ENCODE results near the gene SLC17A2.

Gene SLC17A2

DNA sequence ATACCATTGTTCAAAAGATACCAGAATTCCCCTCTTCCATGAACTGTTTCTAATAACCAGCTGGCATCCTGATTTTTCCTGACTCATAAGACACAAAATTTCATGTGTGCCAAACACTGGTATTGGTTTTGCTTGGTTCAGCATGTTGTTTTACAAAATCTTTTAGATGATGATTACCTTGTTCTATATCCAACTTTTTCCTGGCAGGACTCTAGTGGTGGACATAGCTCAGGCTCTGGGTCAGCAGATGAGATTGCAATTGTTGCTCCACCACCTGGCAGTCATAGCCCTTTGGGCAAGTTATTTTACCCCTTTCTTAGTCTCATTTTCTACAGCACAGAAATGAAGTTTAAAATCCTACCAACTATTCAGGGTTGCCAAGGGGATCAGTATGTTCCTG, 38.3 kb upstream of the SLC17A2 start:
- no peak overlapping the region for H3K4me3 ChIP-seq (ENCODE audit: low read depth, low read length)
- DNase-seq (ENCODE audit: low read depth): no peak
- TF ChIP-seq, protein P1, sequence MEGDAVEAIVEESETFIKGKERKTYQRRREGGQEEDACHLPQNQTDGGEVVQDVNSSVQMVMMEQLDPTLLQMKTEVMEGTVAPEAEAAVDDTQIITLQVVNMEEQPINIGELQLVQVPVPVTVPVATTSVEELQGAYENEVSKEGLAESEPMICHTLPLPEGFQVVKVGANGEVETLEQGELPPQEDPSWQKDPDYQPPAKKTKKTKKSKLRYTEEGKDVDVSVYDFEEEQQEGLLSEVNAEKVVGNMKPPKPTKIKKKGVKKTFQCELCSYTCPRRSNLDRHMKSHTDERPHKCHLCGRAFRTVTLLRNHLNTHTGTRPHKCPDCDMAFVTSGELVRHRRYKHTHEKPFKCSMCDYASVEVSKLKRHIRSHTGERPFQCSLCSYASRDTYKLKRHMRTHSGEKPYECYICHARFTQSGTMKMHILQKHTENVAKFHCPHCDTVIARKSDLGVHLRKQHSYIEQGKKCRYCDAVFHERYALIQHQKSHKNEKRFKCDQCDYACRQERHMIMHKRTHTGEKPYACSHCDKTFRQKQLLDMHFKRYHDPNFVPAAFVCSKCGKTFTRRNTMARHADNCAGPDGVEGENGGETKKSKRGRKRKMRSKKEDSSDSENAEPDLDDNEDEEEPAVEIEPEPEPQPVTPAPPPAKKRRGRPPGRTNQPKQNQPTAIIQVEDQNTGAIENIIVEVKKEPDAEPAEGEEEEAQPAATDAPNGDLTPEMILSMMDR (conservative IDR thresholded peaks at IDR 0.05; ENCODE audit: low read depth, low read length): no peak

DNA sequence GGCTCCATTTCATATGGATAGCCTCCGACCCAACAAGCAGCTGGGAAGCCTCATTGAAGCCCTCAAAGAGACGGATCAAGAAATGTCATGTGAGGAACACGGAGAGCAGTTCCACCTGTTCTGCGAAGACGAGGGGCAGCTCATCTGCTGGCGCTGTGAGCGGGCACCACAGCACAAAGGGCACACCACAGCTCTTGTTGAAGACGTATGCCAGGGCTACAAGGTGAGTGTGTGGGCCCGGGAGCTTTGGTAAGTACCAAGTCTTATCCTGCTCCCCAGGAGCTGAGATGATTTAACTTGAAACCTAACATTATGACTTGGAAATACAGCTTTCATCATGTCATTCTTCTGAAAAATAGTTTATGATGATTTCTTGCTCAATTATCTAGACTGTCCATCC, 36.2 kb upstream of the SLC17A2 start:
- no peak for DNase-seq (ENCODE audit: low read depth)
- no peak overlapping the region for H3K4me3 ChIP-seq (ENCODE audit: low read depth, low read length)
- TF ChIP-seq, protein P1 (conservative IDR thresholded peaks at IDR 0.05; ENCODE audit: low read depth, low read length): no peak

DNA sequence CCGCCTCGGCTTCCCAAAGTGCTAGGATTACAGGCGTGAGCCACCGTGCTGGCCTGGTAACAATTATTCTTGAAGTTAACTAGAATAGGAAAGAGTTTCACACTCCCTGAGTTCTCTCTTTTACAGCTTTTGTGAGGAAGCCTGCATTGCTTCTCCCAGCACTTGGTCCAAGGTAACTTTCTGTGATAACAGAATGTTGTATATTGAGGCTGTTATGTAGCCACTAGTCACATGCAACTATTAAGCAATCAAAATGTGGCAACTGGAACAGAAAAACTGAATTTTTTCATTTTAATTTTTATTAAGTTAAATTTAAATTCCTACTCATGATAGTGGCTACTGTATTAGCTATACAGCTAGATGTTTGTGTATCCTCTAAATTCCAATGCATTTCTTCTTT, 34.6 kb upstream of the SLC17A2 start:
- no peak for DNase-seq (ENCODE audit: low read depth)
- H3K4me3 ChIP-seq (ENCODE audit: low read depth, low read length): no peak overlapping the region
- TF ChIP-seq, protein P1 (conservative IDR thresholded peaks at IDR 0.05; ENCODE audit: low read depth, low read length): no peak

DNA sequence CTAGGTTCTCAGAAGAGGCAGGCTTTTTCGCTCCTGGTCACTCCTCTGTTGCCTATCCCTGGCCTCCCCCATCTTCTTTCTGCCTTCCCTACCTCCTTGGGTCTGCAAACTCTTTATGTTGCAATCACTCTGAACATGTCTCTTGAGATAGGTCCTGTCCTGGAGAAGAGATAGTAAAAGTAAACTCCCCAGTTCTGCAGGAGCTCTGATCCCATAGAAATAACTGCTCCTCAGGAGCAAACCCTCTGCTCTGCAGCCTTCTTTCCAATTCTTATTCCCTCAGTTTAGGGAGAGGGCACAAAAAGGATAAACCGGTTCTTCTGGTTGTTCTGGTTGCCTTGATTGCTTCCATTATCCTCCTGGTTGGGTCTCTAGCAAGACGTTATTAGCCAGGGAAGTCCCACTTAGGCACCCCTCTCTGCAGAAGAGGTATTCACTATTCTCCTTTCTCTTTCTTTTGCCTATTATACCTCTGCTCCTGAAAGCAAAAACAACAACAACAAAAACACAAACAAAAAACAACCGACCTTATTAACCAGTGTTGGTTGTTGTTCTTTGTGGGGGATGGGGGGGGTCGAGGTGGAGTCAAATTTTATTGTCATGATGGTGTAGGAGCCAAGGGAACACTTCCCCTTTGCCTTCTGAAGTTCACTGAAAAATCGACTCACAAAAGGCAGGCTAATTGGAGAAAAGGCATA, 33.1 kb upstream of the SLC17A2 start:
- DNase-seq (ENCODE audit: low read depth): peak; percentile 50
- TF ChIP-seq, protein P1 (conservative IDR thresholded peaks at IDR 0.05; ENCODE audit: low read depth, low read length): no peak
- H3K4me3 ChIP-seq (ENCODE audit: low read depth, low read length): peak overlapping the region; percentile 65

DNA sequence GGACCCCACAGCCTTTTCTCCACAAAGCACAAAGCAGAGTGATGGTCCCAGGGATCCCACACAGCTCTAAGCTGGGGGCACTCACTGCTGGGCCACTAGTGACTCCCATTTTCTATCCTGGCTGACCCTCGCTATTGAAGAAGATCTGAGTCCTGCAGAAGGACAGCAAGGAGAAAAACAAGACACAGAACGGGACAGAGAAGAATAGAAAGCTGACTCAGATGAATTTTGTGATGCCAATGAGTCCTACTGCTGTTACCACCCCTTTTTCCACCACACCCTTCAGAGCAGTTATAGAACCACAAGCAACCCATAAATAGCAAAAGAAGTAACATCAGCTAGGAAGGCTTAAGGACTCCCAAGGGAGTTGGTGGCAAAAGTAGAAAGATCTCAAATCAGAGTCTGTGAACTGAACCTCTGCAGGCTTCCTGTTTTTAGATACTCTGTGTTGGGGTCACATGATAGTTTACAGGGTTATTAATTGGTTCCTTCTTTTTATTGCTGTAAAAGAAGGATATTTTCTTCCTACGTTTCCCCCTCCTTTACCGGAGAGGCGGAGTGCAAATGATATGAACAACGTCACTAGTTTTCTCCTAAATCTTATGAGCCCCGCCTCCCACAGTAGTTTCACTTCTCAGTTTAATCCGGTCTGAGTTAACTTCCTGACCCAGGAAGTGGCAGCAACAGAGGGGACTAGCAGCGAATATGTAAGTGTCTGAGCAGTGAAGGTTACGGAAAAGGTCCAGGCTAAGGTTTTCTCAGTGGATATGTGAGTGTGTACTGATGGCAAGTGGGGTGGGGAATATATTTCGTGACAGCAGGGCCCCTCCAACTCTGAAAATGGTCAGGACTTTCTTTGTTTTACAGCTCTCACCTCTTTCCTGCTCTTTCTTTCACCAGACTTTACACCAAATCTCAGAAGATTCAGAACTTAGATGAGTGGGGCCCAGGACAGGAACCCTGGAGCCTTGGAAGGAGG, 31.9 kb upstream of the SLC17A2 start, which contains the start of gene TRIM38:
Gene TRIM38 (plus strand): TSS at position 654 of the 979 bp plus-strand sequence. CDS start 3,721 bp downstream, outside the sequence.
- H3K4me3 ChIP-seq (ENCODE audit: low read depth, low read length): peak within 1 kb of the TSS; percentile 65
- peak; percentile 94 for DNase-seq (ENCODE audit: low read depth)
- TF ChIP-seq, protein P1 (conservative IDR thresholded peaks at IDR 0.05; ENCODE audit: low read depth, low read length): no peak

DNA sequence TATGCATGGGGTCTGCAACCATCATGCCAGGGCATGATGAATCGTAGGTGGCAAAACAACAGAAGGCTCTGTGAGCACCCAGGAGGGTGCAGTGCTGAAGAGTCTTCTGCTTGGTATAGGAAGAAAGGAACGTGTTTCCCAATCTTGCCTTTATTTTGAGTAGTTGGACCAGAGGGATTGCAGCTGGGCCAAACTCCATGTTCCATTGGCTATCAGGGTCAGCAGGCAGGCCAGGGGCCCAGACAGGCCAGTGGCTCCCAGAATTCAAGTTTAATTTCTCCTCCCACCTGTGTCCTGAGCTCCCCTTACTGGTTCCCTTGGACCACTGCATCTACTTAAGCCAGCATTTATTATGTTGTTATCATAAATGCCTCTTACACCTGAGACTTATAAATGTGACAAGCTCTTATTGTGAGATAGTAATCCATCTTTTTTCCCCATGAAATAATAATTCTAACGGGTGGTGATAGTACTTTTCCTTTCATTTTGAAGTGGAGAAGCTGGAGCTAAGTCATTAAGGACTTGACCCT, 31.2 kb upstream of the SLC17A2 start:
- no peak overlapping the region for H3K4me3 ChIP-seq (ENCODE audit: low read depth, low read length)
- DNase-seq (ENCODE audit: low read depth): no peak
- TF ChIP-seq, protein P1 (conservative IDR thresholded peaks at IDR 0.05; ENCODE audit: low read depth, low read length): no peak
